Measurements from ENCODE around the gene TPX2. TPM values are rescaled to one million over a fixed set of nuclear protein-coding genes. Genes with fewer than 3 reads are reported as not detected.

Gene TPX2
- total RNA-seq, 6 experiments from 2014 or later, result 0.56 to 8.3 (median 2.8) TPM

DNA sequence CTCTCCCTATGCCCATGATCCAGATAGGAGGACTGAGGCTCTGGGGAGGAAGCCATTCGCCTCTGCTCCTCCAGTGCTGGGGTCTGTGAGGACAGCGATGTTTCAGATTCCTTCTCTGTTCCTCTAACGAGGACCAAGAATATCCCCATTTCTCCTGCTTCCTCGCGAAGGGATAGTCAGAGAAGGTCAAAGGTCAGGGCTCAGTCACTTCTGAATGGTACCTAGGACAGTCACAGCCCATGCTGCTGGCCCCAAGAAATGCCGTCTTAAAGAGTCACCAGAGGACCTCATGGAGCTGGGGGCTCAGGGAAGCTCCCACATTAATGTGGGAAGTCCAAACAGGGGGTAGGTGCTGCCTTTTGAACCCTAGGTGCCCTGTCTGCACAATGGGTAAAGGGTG is 104.2 kb downstream of the TPX2 start:
- 59% methylated on average over 4 of the region's 6 CpGs for WGBS (ENCODE audit: insufficient coverage, low coverage, low lambda C conversion rate, missing lambda C conversion rate)
- H3K27ac ChIP-seq, result no peak overlapping the region

DNA sequence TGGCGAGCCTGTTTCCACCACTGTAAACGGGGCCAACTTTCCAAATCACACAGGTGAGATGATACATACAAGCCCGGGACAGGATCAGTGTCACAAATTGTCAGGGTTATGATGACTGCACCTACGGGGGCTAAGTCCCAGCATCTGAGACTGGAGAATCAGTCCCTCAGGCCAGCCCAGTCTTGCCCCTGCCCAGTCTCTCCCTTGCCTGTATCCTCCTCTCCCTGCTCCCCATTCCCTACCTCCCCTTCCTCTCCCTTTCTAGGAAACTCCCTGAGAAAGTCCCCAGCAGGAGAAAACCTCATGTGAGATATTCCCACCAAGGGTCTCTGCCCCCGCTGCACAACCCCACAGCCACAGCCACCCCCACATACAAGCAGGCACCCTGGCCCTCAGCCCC is 104.8 kb downstream of the TPX2 start:
- DNase-seq (no peak), ATAC-seq (no peak)
- Histone ChIP-seq H3K36me3 (no peaks in the 10 kb centered on the region), H3K9me3 (no peaks in the 10 kb centered on the region), H3K4me1 (no peaks in the 10 kb centered on the region), H3K4me3 (no peak overlapping the region), H3K27ac (no peak overlapping the region), H3K27me3 (no peaks in the 10 kb centered on the region)
- TF ChIP-seq POLR2A (IDR thresholded peaks at IDR 0.05), result no peak
- TF ChIP-seq, protein P1, sequence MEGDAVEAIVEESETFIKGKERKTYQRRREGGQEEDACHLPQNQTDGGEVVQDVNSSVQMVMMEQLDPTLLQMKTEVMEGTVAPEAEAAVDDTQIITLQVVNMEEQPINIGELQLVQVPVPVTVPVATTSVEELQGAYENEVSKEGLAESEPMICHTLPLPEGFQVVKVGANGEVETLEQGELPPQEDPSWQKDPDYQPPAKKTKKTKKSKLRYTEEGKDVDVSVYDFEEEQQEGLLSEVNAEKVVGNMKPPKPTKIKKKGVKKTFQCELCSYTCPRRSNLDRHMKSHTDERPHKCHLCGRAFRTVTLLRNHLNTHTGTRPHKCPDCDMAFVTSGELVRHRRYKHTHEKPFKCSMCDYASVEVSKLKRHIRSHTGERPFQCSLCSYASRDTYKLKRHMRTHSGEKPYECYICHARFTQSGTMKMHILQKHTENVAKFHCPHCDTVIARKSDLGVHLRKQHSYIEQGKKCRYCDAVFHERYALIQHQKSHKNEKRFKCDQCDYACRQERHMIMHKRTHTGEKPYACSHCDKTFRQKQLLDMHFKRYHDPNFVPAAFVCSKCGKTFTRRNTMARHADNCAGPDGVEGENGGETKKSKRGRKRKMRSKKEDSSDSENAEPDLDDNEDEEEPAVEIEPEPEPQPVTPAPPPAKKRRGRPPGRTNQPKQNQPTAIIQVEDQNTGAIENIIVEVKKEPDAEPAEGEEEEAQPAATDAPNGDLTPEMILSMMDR (IDR thresholded peaks at IDR 0.05), result no peak
- intact Hi-C loops (cut with DNase I), result loop anchor here in 1 of 2 donors (10.0 kb wide), 1 partner anchor 251 kb away; no protein-coding TSS in a partner anchor
- WGBS (ENCODE audit: insufficient coverage, low coverage, low lambda C conversion rate, missing lambda C conversion rate), result 86% methylated on average over 2 of the region's 5 CpGs

More for the DNA sequence above, 104.2 kb downstream of the TPX2 start:
- DNase-seq, result no peak
- H3K4me1 ChIP-seq, result no peaks in the 10 kb centered on the region
- ATAC-seq, result no peak
- no peaks in the 10 kb centered on the region for H3K36me3 ChIP-seq
- intact Hi-C loops (cut with DNase I), result loop anchor here in 1 of 2 donors (10.0 kb wide), 1 partner anchor 252 kb away; no protein-coding TSS in a partner anchor
- TF ChIP-seq, protein P1 (IDR thresholded peaks at IDR 0.05), result no peak
- H3K9me3 ChIP-seq, result no peaks in the 10 kb centered on the region
- no peak overlapping the region for H3K4me3 ChIP-seq
- no peaks in the 10 kb centered on the region for H3K27me3 ChIP-seq

DNA sequence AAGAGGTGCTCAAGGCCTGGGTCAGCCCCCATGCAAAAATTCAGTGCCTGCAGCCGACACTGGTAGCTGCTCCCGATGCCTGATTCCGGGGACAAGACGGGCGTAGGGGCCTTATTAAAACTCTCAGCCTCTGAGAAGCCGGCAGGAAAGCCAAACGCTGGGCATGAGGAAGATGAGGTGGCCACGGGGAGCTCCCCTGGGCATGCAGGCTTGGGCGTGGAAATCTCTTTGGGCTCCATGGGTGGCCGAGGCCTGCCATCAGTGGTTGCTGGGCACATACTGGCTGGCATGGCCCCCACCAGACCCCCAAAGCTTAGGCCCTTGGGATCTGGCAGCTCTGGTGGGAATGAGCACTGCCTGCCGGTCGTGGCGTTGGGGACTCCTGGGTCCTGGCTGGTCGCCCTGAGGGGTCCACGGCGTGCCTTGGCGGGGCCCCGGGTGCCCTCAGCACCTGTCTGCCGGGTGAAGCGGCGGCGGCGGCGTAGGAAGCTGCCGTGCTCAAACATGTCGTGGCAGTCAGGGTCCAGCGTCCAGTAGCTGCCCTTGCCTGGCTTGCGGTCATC is 105.7 kb downstream of the TPX2 start:
- no peaks in the 10 kb centered on the region for H3K4me1 ChIP-seq
- no peaks in the 10 kb centered on the region for H3K36me3 ChIP-seq
- TF ChIP-seq, protein P1 (IDR thresholded peaks at IDR 0.05), result no peak
- no peak for TF ChIP-seq POLR2A (IDR thresholded peaks at IDR 0.05)
- H3K9me3 ChIP-seq, result no peaks in the 10 kb centered on the region
- no peak overlapping the region for H3K27ac ChIP-seq
- 83% methylated on average over 8 of the region's 28 CpGs for WGBS (ENCODE audit: insufficient coverage, low coverage, low lambda C conversion rate, missing lambda C conversion rate)
- no peak for DNase-seq
- intact Hi-C loops (cut with DNase I), result loop anchor here in 1 of 2 donors (10.0 kb wide), 1 partner anchor 250 kb away; no protein-coding TSS in a partner anchor
- ATAC-seq, result no peak
- no peak overlapping the region for H3K4me3 ChIP-seq
- H3K27me3 ChIP-seq, result no peaks in the 10 kb centered on the region

DNA sequence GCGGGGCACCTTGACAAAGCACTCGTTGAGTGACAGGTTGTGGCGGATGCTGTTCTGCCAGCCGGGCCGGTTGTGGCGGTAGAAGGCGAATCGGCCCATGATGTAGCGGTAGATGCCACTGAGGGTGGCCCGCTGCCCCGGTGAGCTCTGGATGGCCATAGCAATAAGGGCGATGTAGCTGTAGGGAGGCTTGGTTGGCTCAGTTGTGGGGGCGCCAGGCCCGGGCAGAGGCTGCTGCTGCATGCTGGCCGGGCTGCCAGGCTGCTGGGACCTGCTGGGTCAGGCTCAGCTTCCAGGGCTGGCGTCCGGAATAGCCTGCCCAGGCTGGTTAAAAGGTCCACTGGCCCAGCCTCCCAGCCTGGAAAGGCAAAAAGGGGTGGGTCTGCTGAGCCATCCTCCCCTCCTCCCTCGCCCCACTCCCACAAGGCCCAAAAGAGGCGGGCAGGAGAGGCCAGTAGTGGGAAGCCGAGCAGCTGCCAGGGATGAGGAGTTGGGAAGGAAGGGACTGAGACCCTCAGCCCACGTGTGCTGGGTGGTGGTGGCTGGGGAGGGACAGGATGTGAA is 106.3 kb downstream of the TPX2 start, which contains the start of gene FOXS1:
Gene FOXS1 (minus strand): TSS at position 305 of the 564 bp plus-strand sequence. CDS start 62 bp downstream, at position 243.
- H3K9me3 ChIP-seq, result no peaks in the 10 kb centered on the region
- DNase-seq (no peak), ATAC-seq (peak in 2 of 4 donors; percentile 3 to 12)
- no peak within 1 kb of the TSS for H3K4me3 ChIP-seq
- intact Hi-C loops (cut with DNase I), result loop anchor here in 1 of 2 donors (10.0 kb wide), 1 partner anchor 249 kb away; no protein-coding TSS in a partner anchor
- H3K36me3 ChIP-seq, result no peaks in the 10 kb centered on the region
- no peak within 1 kb of the TSS for H3K27ac ChIP-seq
- no peaks in the 10 kb centered on the region for H3K27me3 ChIP-seq
- no peaks in the 10 kb centered on the region for H3K4me1 ChIP-seq
- WGBS (ENCODE audit: insufficient coverage, low coverage, low lambda C conversion rate, missing lambda C conversion rate), result 44% methylated on average over 3 of the region's 21 CpGs
- TF ChIP-seq, protein P1 (IDR thresholded peaks at IDR 0.05), result no peak
- no peak for TF ChIP-seq POLR2A (IDR thresholded peaks at IDR 0.05)
